Effector memory CD8-positive, alpha-beta T cell (primary cell): ENCODE data around the gene SLC35E1.

ENCODE experiments used
- ATAC-seq: fragments of 150-1000 bp; cut with Tn5 transposase; replicated peaks from 2 replicates; pipeline ENCODE4 v1.10.0; 2021; ENCODE audit warnings: mild to moderate bottlenecking, moderate library complexity
- DNase-seq, 3 experiments: peaks; one replicate each; pipeline ENCODE4 v3.0.0; 2021
- H3K27ac Mint-ChIP-seq, 2 donors: one replicate each; pipeline ENCODE4 v1.8.0; 2022; ENCODE audit warnings: mild to moderate bottlenecking in 2 of 2, mixed read lengths in 2 of 2, moderate library complexity in 2 of 2
- H3K27me3 Mint-ChIP-seq, 2 donors: one replicate each; pipeline ENCODE4 v1.8.0; 2022; ENCODE audit warnings: mixed read lengths in 2 of 2
- H3K36me3 Mint-ChIP-seq: one replicate; pipeline ENCODE4 v1.8.0; 2022; ENCODE audit warnings: mild to moderate bottlenecking, moderate library complexity, mixed read lengths; ENCODE audit not compliant: insufficient read depth
- H3K4me1 Mint-ChIP-seq, 2 donors: one replicate each; pipeline ENCODE4 v1.8.0; 2022; ENCODE audit warnings: low read depth in 2 of 2, mixed read lengths in 2 of 2
- H3K4me3 Mint-ChIP-seq, 2 donors: one replicate each; pipeline ENCODE4 v1.8.0; 2022; ENCODE audit warnings: mild to moderate bottlenecking in 2 of 2, mixed read lengths in 2 of 2, moderate library complexity in 2 of 2
- H3K9me3 Mint-ChIP-seq, 2 donors: one replicate each; pipeline ENCODE4 v1.8.0; 2022; ENCODE audit warnings: mixed read lengths in 2 of 2

SLC35E1 gene

GRCh38 chr19:16607819-16608218, 35.6 kb upstream of the SLC35E1 start:
- peaks cover 37 to 46% of the 10 kb centered on the region in 2 donors for H3K4me1 Mint-ChIP-seq
- H3K36me3 Mint-ChIP-seq: peaks cover 25% of the 10 kb centered on the region
- peak overlapping the region in 1 of 2 donors; percentile 13 for H3K27ac Mint-ChIP-seq
- no peak overlapping the region for H3K4me3 Mint-ChIP-seq
- no peak for ATAC-seq
- DNase-seq: no peak
- no peaks in the 10 kb centered on the region for H3K9me3 Mint-ChIP-seq
- no peaks in the 10 kb centered on the region for H3K27me3 Mint-ChIP-seq

DNA sequence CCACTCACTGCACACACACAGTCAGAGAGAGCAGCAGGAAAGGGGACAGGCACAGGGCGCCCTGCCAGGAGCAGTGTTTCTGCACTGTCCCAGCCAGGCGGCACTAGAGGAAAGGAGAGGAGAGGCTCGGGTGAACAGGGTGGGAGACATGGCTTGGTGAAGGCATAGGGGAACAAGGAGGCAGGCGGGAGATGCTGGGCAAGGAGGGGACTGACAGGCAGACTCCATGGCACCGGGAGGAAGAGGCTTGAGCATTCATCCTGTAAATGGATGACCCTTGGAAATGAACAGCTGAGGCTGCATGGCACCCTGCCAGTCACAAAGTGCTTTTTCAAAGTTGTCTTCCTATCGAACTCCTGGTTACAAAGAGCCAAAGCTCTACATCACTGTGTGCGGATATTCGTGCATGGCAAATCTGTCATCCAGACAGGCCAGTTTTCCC, 33.4 kb upstream of the SLC35E1 start:
- Mint-ChIP-seq H3K4me1 (peaks cover 37 to 38% of the 10 kb centered on the region in 2 donors), H3K4me3 (peak overlapping the region in 1 of 2 donors; percentile 33)
- no peak for DNase-seq

DNA sequence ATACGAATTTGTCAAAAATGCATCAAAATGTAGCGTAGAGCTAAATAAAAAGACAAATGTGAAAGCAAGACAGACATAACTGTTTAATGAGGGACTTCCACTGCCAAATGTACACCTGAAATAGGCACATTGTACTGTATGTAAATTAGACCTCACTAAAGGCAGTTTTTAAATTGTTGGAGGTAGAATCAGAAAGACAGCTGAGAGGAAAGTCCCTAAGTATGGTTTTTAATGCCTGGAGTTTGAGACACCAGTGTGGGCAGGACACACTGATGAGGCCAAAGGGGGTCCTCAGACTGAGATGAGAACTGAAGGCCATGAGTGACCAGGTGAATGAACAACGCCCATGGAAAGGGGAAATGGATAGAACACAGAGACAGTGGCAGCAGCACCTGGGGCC, 32.9 kb upstream of the SLC35E1 start:
- Mint-ChIP-seq H3K4me3 (peak overlapping the region in 1 of 2 donors; percentile 33), H3K27ac (peak overlapping the region in 1 of 2 donors; percentile 59), H3K4me1 (peaks cover 39 to 40% of the 10 kb centered on the region in 2 donors), H3K27me3 (no peaks in the 10 kb centered on the region), H3K36me3 (peaks cover 27% of the 10 kb centered on the region), H3K9me3 (no peaks in the 10 kb centered on the region)
- DNase-seq (no peak), ATAC-seq (no peak)

More for the DNA sequence above, 33.4 kb upstream of the SLC35E1 start:
- Mint-ChIP-seq H3K9me3 (no peaks in the 10 kb centered on the region), H3K27me3 (no peaks in the 10 kb centered on the region), H3K27ac (peak overlapping the region in 1 of 2 donors; percentile 59), H3K36me3 (peaks cover 28% of the 10 kb centered on the region)
- no peak for ATAC-seq

GRCh38 chr19:16604615-16605014, 32.4 kb upstream of the SLC35E1 start:
- no peaks in the 10 kb centered on the region for H3K9me3 Mint-ChIP-seq
- H3K4me1 Mint-ChIP-seq: peaks cover 41 to 42% of the 10 kb centered on the region in 2 donors
- DNase-seq: no peak
- peak overlapping the region in 1 of 2 donors; percentile 59 for H3K27ac Mint-ChIP-seq
- H3K36me3 Mint-ChIP-seq: peaks cover 29% of the 10 kb centered on the region
- no peaks in the 10 kb centered on the region for H3K27me3 Mint-ChIP-seq
- H3K4me3 Mint-ChIP-seq: no peak overlapping the region
- no peak for ATAC-seq

- H3K36me3 Mint-ChIP-seq: peaks cover 27% of the 10 kb centered on the region
- ATAC-seq: no peak
- no peaks in the 10 kb centered on the region for H3K27me3 Mint-ChIP-seq
- H3K27ac Mint-ChIP-seq: peak overlapping the region in 1 of 2 donors; percentile 23
- no peaks in the 10 kb centered on the region for H3K9me3 Mint-ChIP-seq
- peaks cover 39 to 43% of the 10 kb centered on the region in 2 donors for H3K4me1 Mint-ChIP-seq
- no peak overlapping the region for H3K4me3 Mint-ChIP-seq
- no peak for DNase-seq
Measured at GRCh38 chr19:16603090-16603489, 30.9 kb upstream of the SLC35E1 start.

DNA sequence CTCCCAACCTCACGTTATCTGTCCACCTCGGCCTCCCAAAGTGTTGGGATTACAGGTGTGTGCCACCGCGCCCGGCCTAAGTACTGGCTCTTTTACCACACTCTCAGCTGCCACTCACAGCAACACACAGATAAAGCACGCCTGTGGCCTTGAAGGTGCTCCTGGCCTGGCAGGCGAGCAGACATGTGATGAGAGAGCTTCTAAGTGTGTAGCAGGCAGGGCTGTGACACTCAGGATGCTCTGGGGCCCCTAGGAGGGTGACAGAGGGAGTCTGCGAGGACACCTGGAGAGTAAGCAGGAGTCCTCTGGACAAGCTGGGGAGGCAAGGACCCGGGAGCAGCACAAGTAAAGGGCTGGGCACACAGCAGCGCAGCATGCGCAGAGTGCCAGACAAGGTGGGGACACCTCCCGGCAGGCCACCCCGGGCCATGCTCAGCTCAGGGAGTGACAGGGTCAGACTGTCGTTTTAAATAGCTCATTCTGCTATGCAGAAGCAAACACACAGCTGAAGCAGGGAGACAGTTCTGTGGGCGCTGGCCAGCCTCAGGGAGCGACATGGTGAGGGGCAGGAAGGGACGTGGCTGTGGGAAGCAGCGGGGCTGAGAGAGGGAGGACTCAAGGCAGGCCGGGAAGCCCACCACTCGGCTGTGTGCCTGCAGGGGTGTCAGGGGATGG, 29.3 kb upstream of the SLC35E1 start:
- no peaks in the 10 kb centered on the region for H3K9me3 Mint-ChIP-seq
- ATAC-seq (no peak), DNase-seq (no peak)
- H3K27ac Mint-ChIP-seq: peak overlapping the region in 1 of 2 donors; percentile 69
- H3K4me3 Mint-ChIP-seq: no peak overlapping the region
- peaks cover 40 to 45% of the 10 kb centered on the region in 2 donors for H3K4me1 Mint-ChIP-seq
- peaks cover 23% of the 10 kb centered on the region for H3K36me3 Mint-ChIP-seq
- H3K27me3 Mint-ChIP-seq: no peaks in the 10 kb centered on the region

DNA sequence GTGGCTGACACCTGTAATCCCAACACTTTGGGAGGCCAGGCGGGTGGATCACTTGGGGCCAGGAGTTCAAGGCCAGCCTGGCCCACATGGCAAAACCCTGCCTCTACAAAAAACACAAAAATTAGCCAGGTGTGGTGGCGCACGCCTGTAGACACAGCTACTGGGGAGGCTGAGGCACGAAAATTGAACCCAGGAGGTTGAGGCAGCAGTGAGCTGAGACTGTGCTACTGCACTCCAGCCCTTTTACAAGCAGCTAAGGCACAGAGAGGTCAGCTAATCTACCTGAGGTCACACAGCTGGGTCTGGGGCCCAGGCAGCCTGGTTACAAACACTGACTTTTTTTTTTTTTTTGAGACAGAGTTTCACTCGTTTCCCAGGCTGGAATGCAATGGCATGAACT, 28.6 kb upstream of the SLC35E1 start:
- ATAC-seq (no peak), DNase-seq (no peak)
- Mint-ChIP-seq H3K27me3 (no peaks in the 10 kb centered on the region), H3K36me3 (peaks cover 26% of the 10 kb centered on the region), H3K4me3 (no peak overlapping the region), H3K9me3 (no peaks in the 10 kb centered on the region), H3K4me1 (peaks cover 44 to 48% of the 10 kb centered on the region in 2 donors), H3K27ac (peak overlapping the region in 1 of 2 donors; percentile 17)

GRCh38 chr19:16599655-16600346, 27.6 kb upstream of the SLC35E1 start:
- H3K27me3 Mint-ChIP-seq: no peaks in the 10 kb centered on the region
- no peak for ATAC-seq
- DNase-seq: no peak
- peak overlapping the region in 1 of 2 donors; percentile 44 for H3K27ac Mint-ChIP-seq
- H3K4me1 Mint-ChIP-seq: peaks cover 46 to 52% of the 10 kb centered on the region in 2 donors
- H3K36me3 Mint-ChIP-seq: peaks cover 24% of the 10 kb centered on the region
- no peak overlapping the region for H3K4me3 Mint-ChIP-seq
- no peaks in the 10 kb centered on the region for H3K9me3 Mint-ChIP-seq

- Mint-ChIP-seq H3K27ac (peak overlapping the region in 1 of 2 donors; percentile 44), H3K27me3 (no peaks in the 10 kb centered on the region), H3K36me3 (peaks cover 31% of the 10 kb centered on the region), H3K9me3 (no peaks in the 10 kb centered on the region), H3K4me3 (no peak overlapping the region), H3K4me1 (peaks cover 52 to 55% of the 10 kb centered on the region in 2 donors)
- DNase-seq (no peak), ATAC-seq (no peak)
Measured at GRCh38 chr19:16598848-16599247, 26.6 kb upstream of the SLC35E1 start.

DNA sequence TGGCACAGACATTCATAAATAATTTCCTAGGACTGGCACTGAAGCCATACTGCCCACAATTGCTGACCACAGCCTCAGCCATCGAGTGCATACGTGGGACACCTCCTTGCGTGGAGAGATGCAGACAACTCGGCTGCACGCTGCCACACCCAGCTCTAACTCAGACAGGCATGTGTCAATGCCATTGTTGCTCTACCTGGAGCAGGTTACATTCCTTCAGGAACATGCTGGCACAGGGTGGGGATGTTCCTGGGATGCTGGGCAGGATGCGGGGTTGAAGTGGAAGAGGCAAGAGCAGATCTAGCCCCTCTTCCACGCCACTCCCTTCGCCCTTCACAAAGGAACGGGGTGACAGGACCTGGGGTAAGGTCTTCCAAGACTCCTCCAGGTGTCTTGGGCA, 24.2 kb upstream of the SLC35E1 start:
- Mint-ChIP-seq H3K27me3 (no peaks in the 10 kb centered on the region), H3K27ac (peak overlapping the region in 1 of 2 donors; percentile 96), H3K36me3 (peaks cover 50% of the 10 kb centered on the region), H3K4me3 (no peak overlapping the region), H3K4me1 (peaks cover 54% of the 10 kb centered on the region in 2 donors), H3K9me3 (no peaks in the 10 kb centered on the region)
- DNase-seq: no peak
- no peak for ATAC-seq

GRCh38 chr19:16595097-16595496, 22.9 kb upstream of the SLC35E1 start:
- no peak for DNase-seq
- Mint-ChIP-seq H3K4me3 (peak overlapping the region; percentile 77 to 80), H3K36me3 (peaks cover 51% of the 10 kb centered on the region), H3K27me3 (no peaks in the 10 kb centered on the region), H3K9me3 (no peaks in the 10 kb centered on the region), H3K4me1 (peaks cover 46 to 50% of the 10 kb centered on the region in 2 donors), H3K27ac (peak overlapping the region; percentile 91 to 96)
- ATAC-seq: peak; percentile 20

DNA sequence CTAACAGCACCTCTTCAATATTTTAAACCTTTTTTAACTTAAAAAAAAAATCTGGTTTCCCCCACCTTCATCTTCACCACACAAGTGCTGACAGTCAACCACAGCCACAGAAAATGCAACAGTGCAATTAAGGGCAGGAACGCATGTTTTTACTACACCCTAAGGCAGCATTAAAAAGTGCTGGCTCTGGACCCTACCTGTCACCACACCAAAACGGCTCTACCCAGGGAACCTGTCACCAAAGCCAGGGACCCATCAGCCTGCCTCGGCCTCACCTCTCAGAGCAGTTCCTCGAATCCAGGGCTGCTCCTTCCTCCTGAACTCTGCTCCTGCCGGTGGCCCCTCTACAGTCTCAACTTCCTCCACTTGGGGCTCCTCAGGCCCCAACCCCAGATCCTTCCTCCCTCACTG, 22.5 kb upstream of the SLC35E1 start:
- H3K9me3 Mint-ChIP-seq: no peaks in the 10 kb centered on the region
- H3K27me3 Mint-ChIP-seq: no peaks in the 10 kb centered on the region
- DNase-seq (peak; percentile 48 to 60 (median 51)), ATAC-seq (peak; percentile 81)
- peak overlapping the region; percentile 91 to 96 for H3K27ac Mint-ChIP-seq
- H3K4me1 Mint-ChIP-seq: peaks cover 46 to 52% of the 10 kb centered on the region in 2 donors
- H3K4me3 Mint-ChIP-seq: peak overlapping the region; percentile 77 to 80
- H3K36me3 Mint-ChIP-seq: peaks cover 48% of the 10 kb centered on the region

GRCh38 chr19:16594131-16594586, 21.9 kb upstream of the SLC35E1 start:
- DNase-seq (peak; percentile 55 to 68 (median 68)), ATAC-seq (peak; percentile 83)
- H3K27me3 Mint-ChIP-seq: no peaks in the 10 kb centered on the region
- H3K27ac Mint-ChIP-seq: peak overlapping the region; percentile 91 to 96
- H3K4me3 Mint-ChIP-seq: peak overlapping the region; percentile 77 to 80
- peaks cover 45% of the 10 kb centered on the region for H3K36me3 Mint-ChIP-seq
- peaks cover 51 to 52% of the 10 kb centered on the region in 2 donors for H3K4me1 Mint-ChIP-seq
- H3K9me3 Mint-ChIP-seq: no peaks in the 10 kb centered on the region
